H9 (cell line): ENCODE results near the gene EZH1. TPM values are rescaled to one million over a fixed set of nuclear protein-coding genes. Genes with fewer than 3 reads are reported as not detected.

Experiments used
- DNase-seq: peaks from one replicate; pipeline ENCODE4 v3.0.0-alpha.2; 2017
- H2AFZ ChIP-seq: one replicate; pipeline ENCODE4 v1.6.1; 2013; ENCODE audit warnings: mild to moderate bottlenecking, low read length, control low read depth, moderate library complexity
- H2AK5ac ChIP-seq: 2 replicates; pipeline ENCODE4 v1.6.1; 2013; ENCODE audit warnings: low read length, control low read depth, mixed read lengths; ENCODE audit not compliant: insufficient read length
- H2BK120ac ChIP-seq: one replicate; pipeline ENCODE4 v1.6.1; 2013; ENCODE audit warnings: low read depth, mild to moderate bottlenecking, low read length, control low read depth, inconsistent platforms; ENCODE audit not compliant: poor library complexity, severe bottlenecking
- H2BK12ac ChIP-seq: 2 replicates; pipeline ENCODE4 v1.6.1; 2013; ENCODE audit warnings: low read length, control low read depth, mixed read lengths, low read depth; ENCODE audit not compliant: insufficient read length
- H2BK15ac ChIP-seq: 2 replicates; pipeline ENCODE4 v1.6.1; 2013; ENCODE audit warnings: low read depth, low read length, control low read depth
- H2BK20ac ChIP-seq: one replicate; pipeline ENCODE4 v1.6.1; 2013; ENCODE audit warnings: low read depth, mild to moderate bottlenecking, low read length, control low read depth, inconsistent platforms; ENCODE audit not compliant: poor library complexity, severe bottlenecking
- H2BK5ac ChIP-seq: 2 replicates; pipeline ENCODE4 v1.6.1; 2013; ENCODE audit warnings: low read length, control low read depth, mixed read lengths; ENCODE audit not compliant: insufficient read length
- H3K14ac ChIP-seq: 2 replicates; pipeline ENCODE4 v1.6.1; 2013; ENCODE audit warnings: low read length, control low read depth; ENCODE audit not compliant: insufficient read depth
- H3K18ac ChIP-seq: 2 replicates; pipeline ENCODE4 v1.6.1; 2013; ENCODE audit warnings: low read depth, mild to moderate bottlenecking, mixed read lengths, low read length, control low read depth; ENCODE audit not compliant: insufficient read length
- H3K23ac ChIP-seq: 2 replicates; pipeline ENCODE4 v1.6.1; 2013; ENCODE audit warnings: low read length, control low read depth, mixed read lengths, low read depth; ENCODE audit not compliant: insufficient read length
- H3K23me2 ChIP-seq: 2 replicates; pipeline ENCODE4 v1.6.1; 2013; ENCODE audit warnings: low read depth, mild to moderate bottlenecking, mixed read lengths, low read length, control low read depth; ENCODE audit not compliant: insufficient read length, poor library complexity, severe bottlenecking
- H3K27ac ChIP-seq: 2 replicates; pipeline ENCODE4 v1.5.1; 2013; ENCODE audit warnings: low read length, control low read depth, mixed read lengths, low read depth; ENCODE audit not compliant: insufficient read length
- H3K27me3 ChIP-seq: 2 replicates; pipeline ENCODE4 v1.6.1; 2013; ENCODE audit warnings: low read length, control low read depth, inconsistent platforms; ENCODE audit not compliant: insufficient read depth
- H3K4ac ChIP-seq: 2 replicates; pipeline ENCODE4 v1.6.1; 2013; ENCODE audit warnings: low read depth, mild to moderate bottlenecking, control low read depth, inconsistent platforms, low read length, moderate library complexity
- H3K4me1 ChIP-seq: 2 replicates; pipeline ENCODE4 v1.6.1; 2013; ENCODE audit warnings: low read length, control low read depth, inconsistent platforms; ENCODE audit not compliant: insufficient read depth
- H3K4me2 ChIP-seq: 2 replicates; pipeline ENCODE4 v1.6.1; 2013; ENCODE audit warnings: low read length, control low read depth, mixed read lengths; ENCODE audit not compliant: insufficient read length, insufficient read depth
- H3K56ac ChIP-seq: 2 replicates; pipeline ENCODE4 v1.6.1; 2013; ENCODE audit warnings: low read depth, mild to moderate bottlenecking, mixed read lengths, low read length, control low read depth; ENCODE audit not compliant: insufficient read length
- H3K79me1 ChIP-seq: 2 replicates; pipeline ENCODE4 v1.6.1; 2013; ENCODE audit warnings: low read depth, mild to moderate bottlenecking, moderate library complexity, low read length, control low read depth, inconsistent platforms; ENCODE audit not compliant: insufficient read depth, poor library complexity, severe bottlenecking
- H3K79me2 ChIP-seq: 2 replicates; pipeline ENCODE4 v1.6.1; 2013; ENCODE audit warnings: low read length, control low read depth, inconsistent platforms; ENCODE audit not compliant: insufficient read depth
- H3K9ac ChIP-seq: 2 replicates; pipeline ENCODE4 v1.6.1; 2013; ENCODE audit warnings: low read length, control low read depth, mixed read lengths; ENCODE audit not compliant: insufficient read length; ENCODE audit errors: extremely low read depth
- H3K9me3 ChIP-seq: one replicate; pipeline ENCODE4 v1.6.1; 2013; ENCODE audit warnings: low read depth, low read length, inconsistent platforms; ENCODE audit not compliant: control insufficient read depth
- H3T11ph ChIP-seq: one replicate; pipeline ENCODE4 v1.6.1; 2013; ENCODE audit warnings: mild to moderate bottlenecking, low read length, control low read depth, inconsistent platforms
- H4K20me1 ChIP-seq: one replicate; pipeline ENCODE4 v1.6.1; 2013; ENCODE audit not compliant: control insufficient read depth, insufficient read length, insufficient read depth
- H4K5ac ChIP-seq: 2 replicates; pipeline ENCODE4 v1.6.1; 2013; ENCODE audit warnings: low read depth, mild to moderate bottlenecking, mixed read lengths, low read length, control low read depth; ENCODE audit not compliant: insufficient read length
- H4K8ac ChIP-seq: replicated peaks from 2 replicates; pipeline ENCODE4 v1.6.1; 2013; ENCODE audit warnings: low read length, control low read depth, mixed read lengths, low read depth; ENCODE audit not compliant: insufficient read length
- H4K91ac ChIP-seq: 2 replicates; pipeline ENCODE4 v1.6.1; 2013; ENCODE audit warnings: low read depth, mild to moderate bottlenecking, moderate library complexity, mixed read lengths, low read length, control low read depth; ENCODE audit not compliant: insufficient read length
- H3K27ac Mint-ChIP-seq, 3 experiments: 2 replicates in 2 of 3; 3 replicates in 1 of 3; pipeline ENCODE4 v1.8.0; 2020 to 2021; ENCODE audit warnings: mixed read lengths in 3 of 3, mild to moderate bottlenecking in 1 of 3, moderate library complexity in 1 of 3
- H3K27me3 Mint-ChIP-seq: 2 replicates; pipeline ENCODE4 v1.8.0; 2021; ENCODE audit warnings: low read depth, mild to moderate bottlenecking, moderate library complexity, mixed read lengths
- H3K36me3 Mint-ChIP-seq, 3 experiments: 2 replicates in 2 of 3; 3 replicates in 1 of 3; pipeline ENCODE4 v1.8.0; 2020 to 2021; ENCODE audit warnings: low read depth in 3 of 3, mixed read lengths in 3 of 3; ENCODE audit not compliant: insufficient read depth in 1 of 3
- H3K4me1 Mint-ChIP-seq, 2 experiments: 2 replicates each; pipeline ENCODE4 v1.8.0; 2020; ENCODE audit warnings: mixed read lengths in 2 of 2
- H3K4me3 Mint-ChIP-seq, 2 experiments: 2 replicates in 1 of 2; 3 replicates in 1 of 2; pipeline ENCODE4 v1.8.0; 2020 to 2021; ENCODE audit warnings: mild to moderate bottlenecking in 2 of 2, mixed read lengths in 2 of 2, moderate library complexity in 1 of 2
- H3K9me3 Mint-ChIP-seq, 2 experiments: 2 replicates in 1 of 2; 3 replicates in 1 of 2; pipeline ENCODE4 v1.8.0; 2020; ENCODE audit warnings: mild to moderate bottlenecking in 2 of 2, mixed read lengths in 2 of 2, moderate library complexity in 1 of 2
- CTCF ChIP-seq: fragments of 200-600 bp; sonication (generic); conservative IDR thresholded peaks from 3 replicates; pipeline ENCODE4 v1.8.0; 2021; ENCODE audit warnings: antibody characterized with exemption, mild to moderate bottlenecking
- WGBS: extraction: QIAGEN DNeasy Blood & Tissue Kit; methylation state at CpG from one replicate; pipeline ENCODE4 v1.1.7; 2013; ENCODE audit warnings: missing lambda C conversion rate, low lambda C conversion rate, mixed read lengths; ENCODE audit not compliant: insufficient read length; ENCODE audit errors: extremely low coverage; 5-methylcytosine and 5-hydroxymethylcytosine counted together
- total RNA-seq: library from RNA; stranded (reverse); gene quantifications from 2 replicates; pipeline ENCODE4 v1.2.1, GENCODE V29; 2021

Gene EZH1
- total RNA-seq, 1 experiment from 2014 or later: 17.9 TPM

GRCh38 chr17:42751628-42752027 lies 6.8 kb upstream of the EZH1 start:
- Histone ChIP-seq H2BK120ac (no peak overlapping the region), H3K23ac (no peak overlapping the region), H3T11ph (no peak overlapping the region), H3K4me2 (no peak overlapping the region), H2BK12ac (no peak overlapping the region), H4K8ac (no peak overlapping the region), H3K4ac (no peak overlapping the region), H3K27me3 (no peaks in the 10 kb centered on the region), H3K79me1 (no peaks in the 10 kb centered on the region), H2BK5ac (no peak overlapping the region), H2BK15ac (no peak overlapping the region), H2BK20ac (no peak overlapping the region), H4K20me1 (no peaks in the 10 kb centered on the region), H4K91ac (no peak overlapping the region), H3K4me1 (peaks cover 2% of the 10 kb centered on the region; the same call in 1 of the 2 replicates), H3K79me2 (no peaks in the 10 kb centered on the region), H3K14ac (no peak overlapping the region), H2AFZ (no peak overlapping the region), H3K18ac (no peak overlapping the region), H3K23me2 (no peaks in the 10 kb centered on the region), H3K9me3 (no peaks in the 10 kb centered on the region), H4K5ac (no peak overlapping the region), H2AK5ac (no peak overlapping the region), H3K9ac (no peak overlapping the region), H3K27ac (no peak overlapping the region), H3K56ac (no peak overlapping the region)
- Mint-ChIP-seq H3K4me1 (peaks cover 17% of the 10 kb centered on the region in 2 experiments), H3K27ac (no peak overlapping the region), H3K36me3 (no peaks in the 10 kb centered on the region), H3K27me3 (peaks cover 26% of the 10 kb centered on the region), H3K4me3 (no peak overlapping the region), H3K9me3 (no peaks in the 10 kb centered on the region)
- TF ChIP-seq CTCF: no peak
- no peak for DNase-seq
- no CpG with 5 or more reads among the region's 7 CpGs for WGBS
